Activated CD4-positive, alpha-beta T cell treated with anti-CD3 and anti-CD28 coated beads, Interleukin-2, amount 50 U/mL, for 16 hours (primary cell): ENCODE data around the gene ZNF208.

Experiments
- DNase-seq: peaks from one replicate; pipeline ENCODE4 v3.0.0-alpha.2; 2020

The ZNF208 gene

DNA sequence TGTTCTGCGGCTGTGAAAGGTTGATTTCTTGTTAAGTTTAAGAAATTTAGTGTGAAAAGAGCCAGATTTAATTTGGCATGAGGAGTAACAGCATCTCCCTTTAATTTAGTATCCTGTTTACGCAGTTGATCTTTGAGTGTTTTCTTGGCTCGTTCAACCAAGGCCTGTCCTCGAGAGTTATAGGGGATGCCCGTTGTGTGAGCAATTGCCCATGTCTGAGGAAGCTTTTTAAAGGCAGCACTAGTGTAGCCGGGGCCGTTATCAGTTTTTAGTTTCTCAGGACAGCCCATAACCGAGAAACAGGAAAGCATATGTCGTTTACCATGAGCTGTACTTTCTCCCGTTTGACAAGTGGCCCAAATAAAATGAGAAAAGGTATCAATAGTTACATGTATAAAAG is 127.2 kb downstream of the ZNF208 start:
- no peak for DNase-seq
